Loucy (cell line): ENCODE results near the gene JPH3.

Experiments
- H2AFZ ChIP-seq: fragments of 200-600 bp; sonication (generic); 2 replicates; pipeline ENCODE4 v1.6.0; 2016; ENCODE audit warnings: antibody characterized with exemption, mild to moderate bottlenecking, low read length, moderate library complexity
- H3F3A ChIP-seq: fragments of 200-600 bp; 2 replicates; pipeline ENCODE4 v1.6.0; 2016; ENCODE audit warnings: antibody characterized with exemption, low read depth, mild to moderate bottlenecking
- H3K27me3 ChIP-seq: fragments of 200-600 bp; sonication (generic); 2 replicates; pipeline ENCODE4 v1.6.1; 2014; ENCODE audit warnings: low read length, mild to moderate bottlenecking; ENCODE audit not compliant: insufficient read depth, poor library complexity, severe bottlenecking
- H3K36me3 ChIP-seq: fragments of 200-600 bp; sonication (generic); 2 replicates; pipeline ENCODE4 v1.6.1; 2016; ENCODE audit warnings: low read length; ENCODE audit not compliant: insufficient read depth
- H3K4me1 ChIP-seq: fragments of 200-600 bp; sonication (generic); 2 replicates; pipeline ENCODE4 v1.5.1; 2014; ENCODE audit warnings: low read length, mild to moderate bottlenecking; ENCODE audit not compliant: insufficient read depth, poor library complexity, severe bottlenecking
- H3K4me2 ChIP-seq: fragments of 200-600 bp; sonication (generic); 2 replicates; pipeline ENCODE4 v1.6.0; 2014; ENCODE audit warnings: antibody characterized with exemption, low read length, low read depth, mild to moderate bottlenecking; ENCODE audit not compliant: poor library complexity, severe bottlenecking
- H3K4me3 ChIP-seq: fragments of 200-600 bp; sonication (generic); 2 replicates; pipeline ENCODE4 v1.5.1; 2014; ENCODE audit warnings: low read length, mild to moderate bottlenecking, mixed read lengths; ENCODE audit not compliant: poor library complexity, severe bottlenecking
- H3K79me2 ChIP-seq: fragments of 200-600 bp; sonication (generic); 2 replicates; pipeline ENCODE4 v1.6.1; 2014; ENCODE audit warnings: low read length; ENCODE audit not compliant: insufficient read depth
- H3K9ac ChIP-seq: fragments of 200-600 bp; sonication (generic); 2 replicates; pipeline ENCODE4 v1.6.0; 2014; ENCODE audit warnings: mild to moderate bottlenecking, low read depth, low read length, moderate library complexity; ENCODE audit not compliant: poor library complexity, severe bottlenecking
- H3K9me2 ChIP-seq: fragments of 200-600 bp; sonication (generic); replicated peaks from 2 replicates; pipeline ENCODE4 v1.6.1; 2016; ENCODE audit warnings: low read depth, low read length, mixed read lengths
- H3K9me3 ChIP-seq: fragments of 200-600 bp; sonication (generic); 2 replicates; pipeline ENCODE4 v1.6.1; 2014; ENCODE audit warnings: mild to moderate bottlenecking, antibody characterized with exemption, low read length, low read depth; ENCODE audit not compliant: insufficient read depth
- H4K20me1 ChIP-seq: fragments of 200-600 bp; sonication (generic); 2 replicates; pipeline ENCODE4 v1.6.0; 2014; ENCODE audit warnings: antibody characterized with exemption, low read length, mild to moderate bottlenecking; ENCODE audit not compliant: insufficient read depth, poor library complexity, severe bottlenecking
- CTCF ChIP-seq: fragments of 200-600 bp; sonication (generic); conservative IDR thresholded peaks from 2 replicates; pipeline ENCODE4 v1.5.1; 2014; ENCODE audit warnings: mild to moderate bottlenecking, antibody characterized with exemption, low read length
- EZH2phosphoT487 ChIP-seq: fragments of 200-600 bp; IDR thresholded peaks from 2 replicates; pipeline ENCODE4 v1.6.1; 2018; ENCODE audit warnings: antibody characterized with exemption, mild to moderate bottlenecking, moderate library complexity, borderline replicate concordance

JPH3 gene

GRCh38 chr16:87584271-87584670 lies 18.0 kb upstream of the JPH3 start:
- no peak overlapping the region for H3K4me2 ChIP-seq
- no peak overlapping the region for H3K9ac ChIP-seq
- H3K27me3 ChIP-seq: no peaks in the 10 kb centered on the region
- H3K9me3 ChIP-seq: no peaks in the 10 kb centered on the region
- no peaks in the 10 kb centered on the region for H3K36me3 ChIP-seq
- H3K4me1 ChIP-seq: no peaks in the 10 kb centered on the region
- H3K79me2 ChIP-seq: no peaks in the 10 kb centered on the region
- no peaks in the 10 kb centered on the region for H4K20me1 ChIP-seq
- no peak overlapping the region for H2AFZ ChIP-seq
- TF ChIP-seq EZH2phosphoT487 (no peak), CTCF (no peak)
- no peaks in the 10 kb centered on the region for H3F3A ChIP-seq
- no peak overlapping the region for H3K4me3 ChIP-seq
- H3K9me2 ChIP-seq: no peaks in the 10 kb centered on the region

- H3F3A ChIP-seq: no peaks in the 10 kb centered on the region
- no peaks in the 10 kb centered on the region for H4K20me1 ChIP-seq
- no peak overlapping the region for H3K9ac ChIP-seq
- no peaks in the 10 kb centered on the region for H3K9me3 ChIP-seq
- TF ChIP-seq EZH2phosphoT487: no peak
- no peak for TF ChIP-seq CTCF
- no peak overlapping the region for H3K4me2 ChIP-seq
- no peak overlapping the region for H3K4me3 ChIP-seq
- H2AFZ ChIP-seq: no peak overlapping the region
- no peaks in the 10 kb centered on the region for H3K79me2 ChIP-seq
- H3K4me1 ChIP-seq: no peaks in the 10 kb centered on the region
- H3K27me3 ChIP-seq: no peaks in the 10 kb centered on the region
- no peaks in the 10 kb centered on the region for H3K9me2 ChIP-seq
- H3K36me3 ChIP-seq: no peaks in the 10 kb centered on the region
Measured at GRCh38 chr16:87584975-87585374, 17.3 kb upstream of the JPH3 start.

- no peak overlapping the region for H2AFZ ChIP-seq
- H4K20me1 ChIP-seq: no peaks in the 10 kb centered on the region
- no peaks in the 10 kb centered on the region for H3K36me3 ChIP-seq
- H3K27me3 ChIP-seq: no peaks in the 10 kb centered on the region
- no peaks in the 10 kb centered on the region for H3K4me1 ChIP-seq
- H3K79me2 ChIP-seq: no peaks in the 10 kb centered on the region
- H3F3A ChIP-seq: no peaks in the 10 kb centered on the region
- H3K4me2 ChIP-seq: no peak overlapping the region
- H3K9me3 ChIP-seq: no peaks in the 10 kb centered on the region
- no peaks in the 10 kb centered on the region for H3K9me2 ChIP-seq
- no peak overlapping the region for H3K4me3 ChIP-seq
- TF ChIP-seq CTCF (no peak), EZH2phosphoT487 (no peak)
- H3K9ac ChIP-seq: no peak overlapping the region
Measured at GRCh38 chr16:87585442-87586200, 16.7 kb upstream of the JPH3 start.
